Measurements from ENCODE around the gene SLC1A4. TPM values are rescaled to one million over a fixed set of nuclear protein-coding genes. Genes with fewer than 3 reads are reported as not detected.
"Not testable (repeated sequence)": the region's sequence is repeated elsewhere in the genome, so short reads cannot be mapped to it uniquely, and the experiment has no call there.

Gene SLC1A4
- total RNA-seq, 1 donor from 2014 or later: 139 TPM

DNA sequence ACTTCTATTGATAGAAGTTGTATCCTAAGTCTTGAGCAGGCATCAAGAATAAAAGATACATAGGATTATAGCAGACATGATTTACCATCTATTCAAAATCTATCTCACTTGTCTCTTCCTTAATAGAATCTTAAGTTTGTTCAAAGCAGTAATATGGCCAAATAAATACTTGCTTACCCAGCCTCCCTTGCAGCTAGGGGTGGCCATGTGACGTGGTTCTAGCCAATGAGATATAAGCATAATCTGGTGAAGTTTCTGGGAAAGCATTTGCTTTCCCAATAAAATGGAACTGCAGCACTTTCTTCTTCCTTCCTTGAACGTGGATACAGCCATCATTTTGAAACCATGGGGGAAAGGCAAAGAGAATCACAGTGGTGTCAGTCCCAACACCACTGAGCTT, 33.7 kb upstream of the SLC1A4 start:
- no peaks in the 10 kb centered on the region for H3K27me3 Mint-ChIP-seq (ENCODE audit: low read depth)
- no peak overlapping the region for H3K27ac Mint-ChIP-seq (ENCODE audit: unreplicated experiment)
- DNase-seq (ENCODE audit: low spot score): no peak
- TF ChIP-seq, protein P1, sequence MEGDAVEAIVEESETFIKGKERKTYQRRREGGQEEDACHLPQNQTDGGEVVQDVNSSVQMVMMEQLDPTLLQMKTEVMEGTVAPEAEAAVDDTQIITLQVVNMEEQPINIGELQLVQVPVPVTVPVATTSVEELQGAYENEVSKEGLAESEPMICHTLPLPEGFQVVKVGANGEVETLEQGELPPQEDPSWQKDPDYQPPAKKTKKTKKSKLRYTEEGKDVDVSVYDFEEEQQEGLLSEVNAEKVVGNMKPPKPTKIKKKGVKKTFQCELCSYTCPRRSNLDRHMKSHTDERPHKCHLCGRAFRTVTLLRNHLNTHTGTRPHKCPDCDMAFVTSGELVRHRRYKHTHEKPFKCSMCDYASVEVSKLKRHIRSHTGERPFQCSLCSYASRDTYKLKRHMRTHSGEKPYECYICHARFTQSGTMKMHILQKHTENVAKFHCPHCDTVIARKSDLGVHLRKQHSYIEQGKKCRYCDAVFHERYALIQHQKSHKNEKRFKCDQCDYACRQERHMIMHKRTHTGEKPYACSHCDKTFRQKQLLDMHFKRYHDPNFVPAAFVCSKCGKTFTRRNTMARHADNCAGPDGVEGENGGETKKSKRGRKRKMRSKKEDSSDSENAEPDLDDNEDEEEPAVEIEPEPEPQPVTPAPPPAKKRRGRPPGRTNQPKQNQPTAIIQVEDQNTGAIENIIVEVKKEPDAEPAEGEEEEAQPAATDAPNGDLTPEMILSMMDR (IDR thresholded peaks at IDR 0.05): no peak
- H3K36me3 Mint-ChIP-seq (ENCODE audit: low read depth): no peaks in the 10 kb centered on the region
- H3K4me3 Mint-ChIP-seq (ENCODE audit: unreplicated experiment): no peak overlapping the region
- peaks cover 11% of the 10 kb centered on the region for H3K4me1 Mint-ChIP-seq (ENCODE audit: low read depth)
- H3K9me3 Mint-ChIP-seq (ENCODE audit: low read depth): peaks cover 4% of the 10 kb centered on the region

DNA sequence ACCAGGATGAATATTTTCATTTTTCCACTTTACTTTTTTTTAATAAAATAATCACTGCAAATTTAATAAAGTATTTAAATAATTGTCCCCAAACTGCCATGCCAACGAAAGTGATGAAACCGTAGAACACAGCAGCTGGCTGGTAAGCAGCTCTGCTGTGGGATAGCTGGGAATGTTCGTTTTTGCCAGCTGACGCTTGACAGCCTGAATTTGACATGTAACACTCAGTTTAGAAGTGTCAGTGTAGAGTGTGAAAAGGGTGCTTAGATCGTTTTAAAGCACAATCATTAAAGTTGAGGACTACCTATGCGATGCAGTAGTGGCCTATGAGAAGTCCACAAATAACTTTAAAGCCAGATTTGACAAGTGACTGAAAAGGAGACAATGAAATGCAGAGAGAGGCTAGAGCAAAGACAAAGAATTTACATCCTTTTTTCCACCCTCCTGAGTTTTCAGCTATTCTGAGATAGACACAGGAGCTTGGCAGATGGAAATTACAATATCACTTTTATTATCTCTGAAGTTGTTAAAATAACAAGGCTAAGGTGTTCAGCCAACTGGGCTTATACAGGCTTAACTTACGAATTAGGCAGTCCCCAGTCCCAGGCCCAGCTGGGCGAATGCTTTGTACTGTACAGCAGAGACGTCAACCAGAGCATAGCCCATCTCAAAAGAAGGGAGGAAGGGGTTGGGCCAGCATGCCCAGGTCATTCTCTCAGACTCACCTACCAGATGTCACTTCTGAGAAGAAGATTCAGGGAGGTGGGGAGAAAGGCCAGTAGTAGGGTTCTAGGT, 31.9 kb upstream of the SLC1A4 start:
- Mint-ChIP-seq H3K36me3 (ENCODE audit: low read depth) (no peaks in the 10 kb centered on the region), H3K27ac (ENCODE audit: unreplicated experiment) (no peak overlapping the region), H3K4me1 (ENCODE audit: low read depth) (peaks cover 6% of the 10 kb centered on the region), H3K4me3 (ENCODE audit: unreplicated experiment) (no peak overlapping the region), H3K9me3 (ENCODE audit: low read depth) (peaks cover 4% of the 10 kb centered on the region), H3K27me3 (ENCODE audit: low read depth) (no peaks in the 10 kb centered on the region)
- TF ChIP-seq, protein P1 (IDR thresholded peaks at IDR 0.05): no peak
- no peak for DNase-seq (ENCODE audit: low spot score)

DNA sequence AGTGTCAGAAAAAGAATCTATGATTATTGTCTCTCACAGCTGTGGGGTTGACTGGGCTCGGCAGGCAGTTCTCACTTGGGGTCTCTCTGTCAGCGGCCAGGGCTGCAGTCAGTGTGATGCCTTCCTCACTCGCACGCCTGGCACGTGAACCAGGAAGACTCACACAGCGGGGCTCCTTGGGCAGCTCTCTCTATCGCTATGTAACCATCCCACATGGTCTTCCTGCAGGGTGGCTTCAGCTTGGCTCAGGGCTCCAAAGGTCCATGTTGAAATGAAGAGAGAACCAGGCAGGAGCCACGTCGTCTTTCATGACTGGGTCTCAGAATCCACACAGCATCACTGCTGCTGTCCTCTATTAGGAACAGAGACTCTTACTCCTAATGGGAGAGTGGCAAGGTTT, 30.6 kb upstream of the SLC1A4 start:
- TF ChIP-seq, protein P1 (IDR thresholded peaks at IDR 0.05): no peak
- Mint-ChIP-seq H3K4me1 (ENCODE audit: low read depth) (no peaks in the 10 kb centered on the region), H3K36me3 (ENCODE audit: low read depth) (no peaks in the 10 kb centered on the region), H3K27ac (ENCODE audit: unreplicated experiment) (no peak overlapping the region), H3K27me3 (ENCODE audit: low read depth) (no peaks in the 10 kb centered on the region), H3K4me3 (ENCODE audit: unreplicated experiment) (no peak overlapping the region), H3K9me3 (ENCODE audit: low read depth) (peaks cover 4% of the 10 kb centered on the region)
- DNase-seq (ENCODE audit: low spot score): no peak

DNA sequence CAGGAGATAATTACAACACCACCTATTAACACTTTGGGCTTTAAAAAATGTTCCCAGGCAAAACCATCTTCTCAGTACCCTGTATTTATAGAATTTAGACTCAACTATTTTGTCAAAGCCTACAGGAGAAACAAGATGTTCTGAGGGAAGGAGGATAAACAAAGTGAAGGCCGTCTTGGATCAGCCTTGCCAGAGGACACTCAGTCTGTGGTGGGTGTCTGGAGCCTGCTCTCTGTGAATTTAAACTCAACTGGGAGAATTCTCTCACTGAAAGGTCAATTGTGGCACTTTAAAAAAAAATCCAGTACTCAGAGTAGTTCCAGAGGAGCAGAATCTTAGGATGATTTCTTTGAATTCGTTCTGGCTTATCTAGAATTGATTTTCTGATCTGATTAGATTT, 28.4 kb upstream of the SLC1A4 start:
- Mint-ChIP-seq H3K27ac (ENCODE audit: unreplicated experiment) (no peak overlapping the region), H3K36me3 (ENCODE audit: low read depth) (no peaks in the 10 kb centered on the region), H3K9me3 (ENCODE audit: low read depth) (no peaks in the 10 kb centered on the region), H3K27me3 (ENCODE audit: low read depth) (no peaks in the 10 kb centered on the region), H3K4me3 (ENCODE audit: unreplicated experiment) (no peak overlapping the region), H3K4me1 (ENCODE audit: low read depth) (peaks cover 4% of the 10 kb centered on the region)
- TF ChIP-seq, protein P1 (IDR thresholded peaks at IDR 0.05): no peak
- DNase-seq (ENCODE audit: low spot score): no peak

DNA sequence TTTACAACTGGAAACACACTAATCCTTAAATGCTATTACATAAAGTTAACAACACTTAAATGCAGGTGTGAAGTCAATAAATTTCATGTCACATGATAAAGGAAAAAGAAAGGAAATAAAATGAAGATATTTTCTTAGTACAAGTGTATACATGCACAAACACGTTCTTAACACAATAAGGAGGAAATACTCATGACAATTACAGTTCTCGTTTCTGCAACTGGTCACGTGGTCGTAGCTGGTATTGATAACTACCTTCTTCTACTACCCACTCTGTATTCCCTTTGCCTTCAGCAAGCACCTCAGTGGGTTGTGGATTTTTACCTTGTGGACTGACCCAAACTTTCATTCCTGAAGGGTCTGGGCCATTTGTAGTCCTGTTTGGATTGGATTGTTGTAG, 26.1 kb upstream of the SLC1A4 start:
- H3K36me3 Mint-ChIP-seq (ENCODE audit: low read depth); H3K27me3 Mint-ChIP-seq (ENCODE audit: low read depth); H3K4me3 Mint-ChIP-seq (ENCODE audit: unreplicated experiment); H3K4me1 Mint-ChIP-seq (ENCODE audit: low read depth); H3K27ac Mint-ChIP-seq (ENCODE audit: unreplicated experiment); H3K9me3 Mint-ChIP-seq (ENCODE audit: low read depth); DNase-seq (ENCODE audit: low spot score): not testable (repeated sequence)

DNA sequence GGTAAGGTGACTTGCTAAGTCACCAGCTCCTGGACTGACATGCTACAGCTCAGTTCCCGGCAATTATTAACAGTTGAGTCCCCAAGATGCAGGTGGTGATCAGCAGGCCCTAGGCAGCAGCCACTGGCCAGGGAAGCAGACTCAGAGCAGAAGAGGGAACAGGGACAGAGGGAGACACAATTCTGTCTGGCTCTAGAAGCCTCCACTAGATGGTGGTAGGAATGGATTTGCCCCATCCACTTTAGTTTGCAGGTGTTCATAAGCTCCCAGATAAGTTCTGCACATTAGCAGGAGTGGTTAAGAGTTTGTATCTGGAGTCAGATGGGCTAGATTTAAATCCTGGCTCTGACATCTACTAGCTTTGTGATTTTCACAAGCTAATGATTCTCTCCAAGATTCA, 25.5 kb upstream of the SLC1A4 start:
- DNase-seq (ENCODE audit: low spot score): no peak
- Mint-ChIP-seq H3K27ac (ENCODE audit: unreplicated experiment) (no peak overlapping the region), H3K9me3 (ENCODE audit: low read depth) (no peaks in the 10 kb centered on the region), H3K27me3 (ENCODE audit: low read depth) (no peaks in the 10 kb centered on the region), H3K36me3 (ENCODE audit: low read depth) (no peaks in the 10 kb centered on the region), H3K4me3 (ENCODE audit: unreplicated experiment) (no peak overlapping the region), H3K4me1 (ENCODE audit: low read depth) (peaks cover 6% of the 10 kb centered on the region)
- TF ChIP-seq, protein P1 (IDR thresholded peaks at IDR 0.05): no peak

Data from chondrocyte (in vitro differentiated cells).